Esophagus muscularis mucosa (tissue), 4 donors: Measurements from ENCODE around the gene SHKBP1. TPM values are rescaled to one million over a fixed set of nuclear protein-coding genes. Genes with fewer than 3 reads are reported as not detected.
A peak's percentile ranks its signal among the peaks of the same experiment; 100 is the strongest.

Experiments used
- DNase-seq: peaks from one replicate; pipeline ENCODE4 v3.0.0-alpha.2; 2017; ENCODE audit errors: extremely low spot score
- H3K27ac ChIP-seq, 4 donors: fragments of 200-600 bp; sonication (generic); replicated peaks in 1 of 4; 1 replicate in 3 of 4; 2 replicates in 1 of 4; pipeline ENCODE4 v1.5.1; 2016 to 2019; ENCODE audit warnings: mild to moderate bottlenecking in 1 of 4
- H3K27me3 ChIP-seq, 4 donors: fragments of 200-600 bp; sonication (generic); one replicate each; pipeline versions ENCODE4 v1.5.1 to v1.6.0; 2016 to 2019
- H3K36me3 ChIP-seq, 4 donors: fragments of 200-600 bp; sonication (generic); one replicate each; pipeline ENCODE4 v1.5.1; 2016 to 2019
- H3K4me1 ChIP-seq, 4 donors: fragments of 200-600 bp; sonication (generic); one replicate each; pipeline ENCODE4 v1.5.1; 2016 to 2019
- H3K4me3 ChIP-seq, 4 donors: fragments of 200-600 bp; sonication (generic); 1 replicate in 2 of 4; 2 replicates in 2 of 4; pipeline ENCODE4 v1.5.1; 2016 to 2019; ENCODE audit warnings: mild to moderate bottlenecking in 4 of 4, moderate library complexity in 1 of 4
- H3K9me3 ChIP-seq, 4 donors: fragments of 200-600 bp; sonication (generic); 1 replicate in 3 of 4; 2 replicates in 1 of 4; pipeline ENCODE4 v1.5.1; 2016 to 2019
- CTCF ChIP-seq, 3 experiments: fragments of 200-600 bp in 2 of 3; fragments of 450-650 bp in 1 of 3; sonication (generic) in 2 of 3; IDR thresholded peaks; one replicate each; pipeline ENCODE4 v1.5.1; 2017 to 2019; ENCODE audit warnings: antibody characterized with exemption in 3 of 3, mild to moderate bottlenecking in 2 of 3, moderate library complexity in 1 of 3
- EP300 ChIP-seq: sonication (generic); formaldehyde crosslinking; IDR thresholded peaks from one replicate; pipeline ENCODE4 v1.6.1; 2017; ENCODE audit warnings: antibody characterized with exemption
- POLR2A ChIP-seq: fragments of 450-650 bp; IDR thresholded peaks from one replicate; pipeline ENCODE4 v1.6.1; 2017; ENCODE audit warnings: antibody characterized with exemption, moderate library complexity, mild to moderate bottlenecking, low read depth
- POLR2AphosphoS5 ChIP-seq, 2 donors: sonication (generic); formaldehyde crosslinking; IDR thresholded peaks; one replicate each; pipeline ENCODE4 v1.6.1; 2017; ENCODE audit warnings: antibody characterized with exemption in 2 of 2
- WGBS: methylation state at CpG from one replicate; pipeline ENCODE4 v1.1.5; 2018; 5-methylcytosine and 5-hydroxymethylcytosine counted together
- intact Hi-C: fragments of 100-400 bp; cut with DNase I; formaldehyde crosslinking; loops from one replicate; pipeline ENCODE4 v1.15.1; 2023
- total RNA-seq, 4 donors: library from RNA; depleted of rRNA; stranded (reverse); fragments of >200 nt; gene quantifications; one replicate each; pipeline versions ENCODE4 v1.1.0 to v1.2.1, GENCODE V29; 2016

Gene SHKBP1
- total RNA-seq, 4 donors from 2014 or later = 39.5 to 82.7 (median 52.7) TPM

GRCh38 chr19:40604171-40604646 lies 27.5 kb downstream of the SHKBP1 start:
- H3K27me3 ChIP-seq = peaks cover 0 to 39% (median 9%) of the 10 kb centered on the region in 4 donors
- peaks cover 63 to 90% (median 78%) of the 10 kb centered on the region in 4 donors for H3K4me1 ChIP-seq
- H3K4me3 ChIP-seq = peak overlapping the region; percentile 61 to 73 (median 66)
- H3K27ac ChIP-seq = peak overlapping the region; percentile 77 to 88 (median 80)
- 7% methylated on average over 18 of the region's 18 CpGs for WGBS
- DNase-seq = no peak
- no peaks in the 10 kb centered on the region for H3K36me3 ChIP-seq
- TF ChIP-seq POLR2A (no peak), EP300 (no peak), CTCF (IDR thresholded peaks at IDR 0.05) (no peak), POLR2AphosphoS5 (IDR thresholded peaks at IDR 0.05) (no peak)
- no peaks in the 10 kb centered on the region for H3K9me3 ChIP-seq
- intact Hi-C loops = no loop called here

- Histone ChIP-seq H3K36me3 (no peaks in the 10 kb centered on the region), H3K4me1 (peaks cover 61 to 90% (median 78%) of the 10 kb centered on the region in 4 donors), H3K4me3 (peak overlapping the region; percentile 61 to 73 (median 66)), H3K27ac (peak overlapping the region; percentile 77 to 88 (median 80)), H3K9me3 (no peaks in the 10 kb centered on the region), H3K27me3 (peaks cover 0 to 38% (median 9%) of the 10 kb centered on the region in 4 donors)
- DNase-seq = no peak
- 31% methylated on average over 28 of the region's 29 CpGs for WGBS
- intact Hi-C loops = no loop called here
- no peak for TF ChIP-seq POLR2A
- no peak for TF ChIP-seq POLR2AphosphoS5 (IDR thresholded peaks at IDR 0.05)
- TF ChIP-seq EP300 = no peak
These were observed 28.1 kb downstream of the SHKBP1 start for GRCh38 chr19:40604647-40605215.

- Histone ChIP-seq H3K4me1 (peaks cover 58 to 90% (median 78%) of the 10 kb centered on the region in 4 donors), H3K36me3 (no peaks in the 10 kb centered on the region), H3K9me3 (no peaks in the 10 kb centered on the region), H3K27ac (peak overlapping the region; percentile 68 to 88 (median 78)), H3K4me3 (peak overlapping the region; percentile 49 to 73 (median 60)), H3K27me3 (peaks cover 0 to 38% (median 9%) of the 10 kb centered on the region in 4 donors)
- intact Hi-C loops = no loop called here
- DNase-seq = no peak
- 4% methylated on average over 34 of the region's 71 CpGs for WGBS
- no peak for TF ChIP-seq POLR2A
- no peak for TF ChIP-seq EP300
- TF ChIP-seq POLR2AphosphoS5 (IDR thresholded peaks at IDR 0.05) = peak; percentile 37 to 62
- TF ChIP-seq CTCF (IDR thresholded peaks at IDR 0.05) = peak in 2 of 3 experiments; percentile 27 to 37
These were observed 28.7 kb downstream of the SHKBP1 start for GRCh38 chr19:40605216-40605971.

- Histone ChIP-seq H3K4me1 (peaks cover 44 to 78% (median 64%) of the 10 kb centered on the region in 4 donors), H3K36me3 (peaks cover 0 to 4% (median 0%) of the 10 kb centered on the region in 4 donors), H3K27ac (peak overlapping the region in 3 of 4 donors; percentile 21 to 88 (median 45)), H3K9me3 (no peaks in the 10 kb centered on the region), H3K27me3 (peaks cover 0 to 27% (median 4%) of the 10 kb centered on the region in 4 donors), H3K4me3 (no peak overlapping the region)
- intact Hi-C loops = no loop called here
- 70% methylated on average over 29 of the region's 31 CpGs for WGBS
- DNase-seq = no peak
- no peak for TF ChIP-seq POLR2AphosphoS5 (IDR thresholded peaks at IDR 0.05)
- no peak for TF ChIP-seq EP300
- no peak for TF ChIP-seq POLR2A
- no peak for TF ChIP-seq CTCF (IDR thresholded peaks at IDR 0.05)
These were observed 30.9 kb downstream of the SHKBP1 start for GRCh38 chr19:40607311-40608239.
